ENCODE results near the gene SPDL1. TPM values are rescaled to one million over a fixed set of nuclear protein-coding genes. Genes with fewer than 3 reads are reported as not detected.

Gene SPDL1
- total RNA-seq, 1 experiment from 2014 or later: 51.3 TPM

DNA sequence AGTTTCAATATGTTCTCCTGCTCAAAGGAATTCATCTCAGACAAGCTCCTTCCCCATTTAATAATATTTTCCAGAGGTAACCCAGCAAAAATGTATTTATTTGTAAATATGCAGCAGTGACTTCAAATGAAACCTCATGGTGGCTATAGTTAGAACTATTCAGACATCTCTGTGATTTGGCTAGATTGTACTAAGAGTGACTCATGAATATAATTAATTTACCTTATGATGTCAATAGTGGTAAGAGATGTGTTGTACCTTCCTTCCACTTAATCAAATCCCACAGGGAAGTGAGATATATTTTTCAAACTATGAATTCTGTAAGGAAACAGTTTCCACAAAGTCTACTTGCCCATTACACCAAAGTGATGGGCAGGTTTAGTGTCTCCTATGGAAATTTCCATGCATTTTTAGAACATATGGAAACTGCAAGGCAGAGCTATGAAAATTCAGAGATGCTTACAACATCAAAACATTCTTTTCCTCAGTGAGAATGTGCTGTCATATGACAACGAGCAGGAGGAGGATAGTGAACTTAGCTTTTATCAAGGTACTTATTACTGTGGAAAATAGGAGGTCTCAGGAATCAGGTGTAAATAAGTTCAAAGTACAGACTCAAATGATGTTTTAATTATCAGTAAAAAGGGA lies 34.0 kb upstream of the SPDL1 start:
- no peak for DNase-seq (ENCODE audit: unreplicated experiment)
- BruUV-seq (replicated peaks): no TSS peak
- Mint-ChIP-seq H3K9me3 (ENCODE audit: unreplicated experiment) (no peaks in the 10 kb centered on the region), H3K4me3 (ENCODE audit: unreplicated experiment) (no peak overlapping the region), H3K27ac (ENCODE audit: low read depth, unreplicated experiment) (no peak overlapping the region), H3K36me3 (ENCODE audit: insufficient read depth, unreplicated experiment) (no peaks in the 10 kb centered on the region), H3K27me3 (ENCODE audit: insufficient read depth, unreplicated experiment) (peaks cover 30% of the 10 kb centered on the region), H3K4me1 (ENCODE audit: insufficient read depth, unreplicated experiment) (no peaks in the 10 kb centered on the region)
- TF ChIP-seq, protein P1, sequence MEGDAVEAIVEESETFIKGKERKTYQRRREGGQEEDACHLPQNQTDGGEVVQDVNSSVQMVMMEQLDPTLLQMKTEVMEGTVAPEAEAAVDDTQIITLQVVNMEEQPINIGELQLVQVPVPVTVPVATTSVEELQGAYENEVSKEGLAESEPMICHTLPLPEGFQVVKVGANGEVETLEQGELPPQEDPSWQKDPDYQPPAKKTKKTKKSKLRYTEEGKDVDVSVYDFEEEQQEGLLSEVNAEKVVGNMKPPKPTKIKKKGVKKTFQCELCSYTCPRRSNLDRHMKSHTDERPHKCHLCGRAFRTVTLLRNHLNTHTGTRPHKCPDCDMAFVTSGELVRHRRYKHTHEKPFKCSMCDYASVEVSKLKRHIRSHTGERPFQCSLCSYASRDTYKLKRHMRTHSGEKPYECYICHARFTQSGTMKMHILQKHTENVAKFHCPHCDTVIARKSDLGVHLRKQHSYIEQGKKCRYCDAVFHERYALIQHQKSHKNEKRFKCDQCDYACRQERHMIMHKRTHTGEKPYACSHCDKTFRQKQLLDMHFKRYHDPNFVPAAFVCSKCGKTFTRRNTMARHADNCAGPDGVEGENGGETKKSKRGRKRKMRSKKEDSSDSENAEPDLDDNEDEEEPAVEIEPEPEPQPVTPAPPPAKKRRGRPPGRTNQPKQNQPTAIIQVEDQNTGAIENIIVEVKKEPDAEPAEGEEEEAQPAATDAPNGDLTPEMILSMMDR (IDR thresholded peaks at IDR 0.05; ENCODE audit: unreplicated experiment): no peak
- CTCF ChIA-PET: interaction anchor here (0.7 to 8.4 kb wide), 17 partner anchors 11 to 870 kb away, joined by 3 to 118 read pairs (median 6); no protein-coding TSS in a partner anchor
- POLR2A ChIA-PET: interaction anchor here (0.7 kb wide), 1 partner anchor 562 kb away, joined by 3 read pairs; no protein-coding TSS in a partner anchor
- intact Hi-C loops (cut with micrococcal nuclease): loop anchor here (2.0 kb wide), 1 partner anchor 247 kb away; no protein-coding TSS in a partner anchor

DNA sequence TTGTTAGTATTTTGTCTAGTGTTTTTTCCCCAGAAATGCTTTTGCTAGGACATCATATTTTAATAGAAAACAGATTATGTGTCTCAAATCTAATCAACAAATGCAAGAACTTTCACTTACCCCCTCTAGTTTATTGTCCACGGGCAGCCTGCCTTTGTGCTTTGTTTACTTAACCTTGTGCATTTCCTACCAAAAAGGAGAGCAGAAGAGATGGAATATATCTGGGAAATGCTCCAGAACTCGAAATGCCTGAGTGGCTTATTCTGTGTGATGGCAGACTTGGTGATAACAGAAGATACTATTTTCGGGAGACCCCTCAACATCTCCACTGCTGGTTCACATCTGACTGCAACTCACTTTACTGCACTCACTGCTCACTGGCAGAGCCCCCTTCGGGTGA lies 33.3 kb upstream of the SPDL1 start:
- H3K27me3 Mint-ChIP-seq (ENCODE audit: insufficient read depth, unreplicated experiment): peaks cover 30% of the 10 kb centered on the region
- POLR2A ChIA-PET: no interaction called here

DNA sequence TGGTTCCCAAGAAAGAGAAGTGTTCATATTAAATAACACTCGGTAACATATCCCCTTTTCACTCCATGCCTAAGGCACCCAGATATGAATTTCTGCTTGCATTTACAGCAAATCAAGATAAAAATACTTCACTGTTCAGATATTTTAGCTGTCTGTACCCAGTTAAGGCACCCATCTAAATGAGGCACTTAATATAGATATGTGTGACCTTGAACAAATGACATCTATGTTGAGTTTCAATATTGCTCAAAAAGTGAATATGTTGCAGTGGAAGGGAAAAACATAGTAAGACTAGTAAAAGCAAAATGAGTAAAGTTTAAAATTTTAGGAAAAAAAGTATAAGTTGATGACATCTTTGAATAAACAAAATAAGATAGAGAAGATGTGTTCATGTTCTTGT lies 32.4 kb upstream of the SPDL1 start:
- ChIA-PET CTCF (interaction anchor here (0.6 to 8.4 kb wide), 2 partner anchors 563 to 1798 kb away, joined by 3 to 118 read pairs; no protein-coding TSS in a partner anchor), POLR2A (no interaction called here)
- Mint-ChIP-seq H3K4me3 (ENCODE audit: unreplicated experiment) (no peak overlapping the region), H3K36me3 (ENCODE audit: insufficient read depth, unreplicated experiment) (no peaks in the 10 kb centered on the region), H3K27me3 (ENCODE audit: insufficient read depth, unreplicated experiment) (peaks cover 30% of the 10 kb centered on the region), H3K4me1 (ENCODE audit: insufficient read depth, unreplicated experiment) (no peaks in the 10 kb centered on the region), H3K27ac (ENCODE audit: low read depth, unreplicated experiment) (no peak overlapping the region), H3K9me3 (ENCODE audit: unreplicated experiment) (no peaks in the 10 kb centered on the region)
- no peak for DNase-seq (ENCODE audit: unreplicated experiment)
- TF ChIP-seq, protein P1 (IDR thresholded peaks at IDR 0.05; ENCODE audit: unreplicated experiment): no peak
- intact Hi-C loops (cut with micrococcal nuclease): no loop called here
- BruUV-seq (replicated peaks): no TSS peak

More for the DNA sequence above, 33.3 kb upstream of the SPDL1 start:
- CTCF ChIA-PET: interaction anchor here (0.7 to 8.4 kb wide), 4 partner anchors 10 to 562 kb away, joined by 3 to 118 read pairs (median 10); no protein-coding TSS in a partner anchor
- BruUV-seq (replicated peaks): no TSS peak
- intact Hi-C loops (cut with micrococcal nuclease): no loop called here
- H3K4me1 Mint-ChIP-seq (ENCODE audit: insufficient read depth, unreplicated experiment): no peaks in the 10 kb centered on the region
- no peak overlapping the region for H3K27ac Mint-ChIP-seq (ENCODE audit: low read depth, unreplicated experiment)
- H3K9me3 Mint-ChIP-seq (ENCODE audit: unreplicated experiment): no peaks in the 10 kb centered on the region
- no peak for DNase-seq (ENCODE audit: unreplicated experiment)
- H3K4me3 Mint-ChIP-seq (ENCODE audit: unreplicated experiment): no peak overlapping the region
- TF ChIP-seq, protein P1 (IDR thresholded peaks at IDR 0.05; ENCODE audit: unreplicated experiment): no peak
- no peaks in the 10 kb centered on the region for H3K36me3 Mint-ChIP-seq (ENCODE audit: insufficient read depth, unreplicated experiment)

DNA sequence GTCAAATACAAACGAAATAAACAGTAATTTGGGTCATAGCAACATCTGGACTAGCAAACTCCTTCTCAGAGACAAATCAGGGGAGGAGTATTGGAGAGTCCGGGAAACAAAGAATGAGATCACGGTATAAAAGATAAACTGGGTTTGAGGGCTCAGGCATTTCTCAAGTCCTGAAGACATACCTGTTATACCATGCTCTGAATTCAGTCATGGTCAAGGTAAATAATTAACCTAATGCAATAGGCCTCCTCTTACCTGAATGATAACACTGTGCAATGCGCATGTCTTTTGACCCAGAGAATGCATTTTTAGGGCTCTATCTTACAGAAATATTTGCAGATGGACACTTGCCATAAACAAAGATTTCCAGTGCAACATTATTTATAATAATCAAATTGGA lies 31.9 kb upstream of the SPDL1 start:
- peaks cover 5% of the 10 kb centered on the region for H3K9me3 Mint-ChIP-seq (ENCODE audit: unreplicated experiment)
- peaks cover 30% of the 10 kb centered on the region for H3K27me3 Mint-ChIP-seq (ENCODE audit: insufficient read depth, unreplicated experiment)
- no peaks in the 10 kb centered on the region for H3K36me3 Mint-ChIP-seq (ENCODE audit: insufficient read depth, unreplicated experiment)
- POLR2A ChIA-PET: interaction anchor here (0.6 kb wide), 1 partner anchor 26 kb away, joined by 3 read pairs; no protein-coding TSS in a partner anchor
- BruUV-seq (replicated peaks): no TSS peak
- no peak overlapping the region for H3K4me3 Mint-ChIP-seq (ENCODE audit: unreplicated experiment)
- TF ChIP-seq, protein P1 (IDR thresholded peaks at IDR 0.05; ENCODE audit: unreplicated experiment): no peak
- H3K27ac Mint-ChIP-seq (ENCODE audit: low read depth, unreplicated experiment): no peak overlapping the region
- DNase-seq (ENCODE audit: unreplicated experiment): no peak
- no peaks in the 10 kb centered on the region for H3K4me1 Mint-ChIP-seq (ENCODE audit: insufficient read depth, unreplicated experiment)
- CTCF ChIA-PET: no interaction called here
- intact Hi-C loops (cut with micrococcal nuclease): no loop called here
